ENCODE measurements around the gene MVB12B. TPM values are rescaled to one million over a fixed set of nuclear protein-coding genes. Genes with fewer than 3 reads are reported as not detected.

The MVB12B gene
- total and polyA plus RNA-seq, 2 of the 13 experiments (the other 11 are each of a cell fraction or from before 2014, with no cell fraction given): 12.1 to 30.1 TPM

DNA sequence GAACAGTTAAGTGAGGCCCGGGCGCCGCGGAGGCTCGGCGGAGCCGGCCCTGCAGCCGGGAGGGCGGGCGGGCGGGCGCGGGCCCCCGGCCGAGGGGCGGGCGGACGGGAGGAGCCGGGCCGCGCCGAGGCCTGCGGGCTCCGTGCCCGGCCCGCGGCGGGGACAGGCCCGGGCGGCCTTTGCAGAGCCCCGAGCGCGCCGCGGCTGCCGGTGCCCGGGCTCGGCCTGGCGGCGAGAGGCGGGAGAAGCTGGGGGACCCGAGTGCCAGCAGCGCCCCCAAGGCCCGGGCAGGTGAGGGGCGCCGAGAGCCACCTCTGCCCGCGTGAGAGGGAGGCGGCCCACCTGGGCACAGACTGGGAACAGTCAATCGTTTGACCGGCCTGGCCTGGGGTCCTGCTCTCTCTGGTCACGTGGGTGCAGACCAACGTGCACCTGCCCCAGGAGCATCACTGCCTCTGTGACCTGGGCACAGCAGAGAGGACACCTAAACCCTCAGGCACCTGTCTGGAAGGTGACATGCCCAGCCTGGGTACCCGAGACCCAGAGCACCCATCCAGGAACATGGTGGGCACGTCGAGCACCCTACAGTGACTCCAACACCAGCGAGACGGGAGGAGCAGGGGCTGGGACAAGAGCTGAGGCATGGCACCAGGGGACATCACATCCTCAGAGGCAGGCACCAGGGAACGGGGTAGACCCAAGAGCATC is 531 bp downstream of the MVB12B start (continued):
- TF ChIP-seq, protein P1, sequence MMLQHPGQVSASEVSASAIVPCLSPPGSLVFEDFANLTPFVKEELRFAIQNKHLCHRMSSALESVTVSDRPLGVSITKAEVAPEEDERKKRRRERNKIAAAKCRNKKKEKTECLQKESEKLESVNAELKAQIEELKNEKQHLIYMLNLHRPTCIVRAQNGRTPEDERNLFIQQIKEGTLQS (CRISPR knock-in tag; IDR thresholded peaks at IDR 0.05): no peak
- TF ChIP-seq, protein P2, sequence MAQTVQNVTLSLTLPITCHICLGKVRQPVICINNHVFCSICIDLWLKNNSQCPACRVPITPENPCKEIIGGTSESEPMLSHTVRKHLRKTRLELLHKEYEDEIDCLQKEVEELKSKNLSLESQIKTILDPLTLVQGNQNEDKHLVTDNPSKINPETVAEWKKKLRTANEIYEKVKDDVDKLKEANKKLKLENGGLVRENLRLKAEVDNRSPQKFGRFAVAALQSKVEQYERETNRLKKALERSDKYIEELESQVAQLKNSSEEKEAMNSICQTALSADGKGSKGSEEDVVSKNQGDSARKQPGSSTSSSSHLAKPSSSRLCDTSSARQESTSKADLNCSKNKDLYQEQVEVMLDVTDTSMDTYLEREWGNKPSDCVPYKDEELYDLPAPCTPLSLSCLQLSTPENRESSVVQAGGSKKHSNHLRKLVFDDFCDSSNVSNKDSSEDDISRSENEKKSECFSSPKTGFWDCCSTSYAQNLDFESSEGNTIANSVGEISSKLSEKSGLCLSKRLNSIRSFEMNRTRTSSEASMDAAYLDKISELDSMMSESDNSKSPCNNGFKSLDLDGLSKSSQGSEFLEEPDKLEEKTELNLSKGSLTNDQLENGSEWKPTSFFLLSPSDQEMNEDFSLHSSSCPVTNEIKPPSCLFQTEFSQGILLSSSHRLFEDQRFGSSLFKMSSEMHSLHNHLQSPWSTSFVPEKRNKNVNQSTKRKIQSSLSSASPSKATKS (CRISPR knock-in tag; IDR thresholded peaks at IDR 0.05): no peak
- TF ChIP-seq, protein P3, sequence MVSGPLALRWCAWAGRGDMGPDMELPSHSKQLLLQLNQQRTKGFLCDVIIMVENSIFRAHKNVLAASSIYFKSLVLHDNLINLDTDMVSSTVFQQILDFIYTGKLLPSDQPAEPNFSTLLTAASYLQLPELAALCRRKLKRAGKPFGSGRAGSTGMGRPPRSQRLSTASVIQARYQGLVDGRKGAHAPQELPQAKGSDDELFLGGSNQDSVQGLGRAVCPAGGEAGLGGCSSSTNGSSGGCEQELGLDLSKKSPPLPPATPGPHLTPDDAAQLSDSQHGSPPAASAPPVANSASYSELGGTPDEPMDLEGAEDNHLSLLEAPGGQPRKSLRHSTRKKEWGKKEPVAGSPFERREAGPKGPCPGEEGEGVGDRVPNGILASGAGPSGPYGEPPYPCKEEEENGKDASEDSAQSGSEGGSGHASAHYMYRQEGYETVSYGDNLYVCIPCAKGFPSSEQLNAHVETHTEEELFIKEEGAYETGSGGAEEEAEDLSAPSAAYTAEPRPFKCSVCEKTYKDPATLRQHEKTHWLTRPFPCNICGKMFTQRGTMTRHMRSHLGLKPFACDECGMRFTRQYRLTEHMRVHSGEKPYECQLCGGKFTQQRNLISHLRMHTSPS (CRISPR knock-in tag; IDR thresholded peaks at IDR 0.05; ENCODE audit: low read depth): peak; percentile 73; the same call in 1 of the 2 replicates
- TF ChIP-seq SALL1 (CRISPR knock-in tag; IDR thresholded peaks at IDR 0.05): peak; percentile 45; the same call in 1 of the 2 replicates
- TF ChIP-seq, protein P4, sequence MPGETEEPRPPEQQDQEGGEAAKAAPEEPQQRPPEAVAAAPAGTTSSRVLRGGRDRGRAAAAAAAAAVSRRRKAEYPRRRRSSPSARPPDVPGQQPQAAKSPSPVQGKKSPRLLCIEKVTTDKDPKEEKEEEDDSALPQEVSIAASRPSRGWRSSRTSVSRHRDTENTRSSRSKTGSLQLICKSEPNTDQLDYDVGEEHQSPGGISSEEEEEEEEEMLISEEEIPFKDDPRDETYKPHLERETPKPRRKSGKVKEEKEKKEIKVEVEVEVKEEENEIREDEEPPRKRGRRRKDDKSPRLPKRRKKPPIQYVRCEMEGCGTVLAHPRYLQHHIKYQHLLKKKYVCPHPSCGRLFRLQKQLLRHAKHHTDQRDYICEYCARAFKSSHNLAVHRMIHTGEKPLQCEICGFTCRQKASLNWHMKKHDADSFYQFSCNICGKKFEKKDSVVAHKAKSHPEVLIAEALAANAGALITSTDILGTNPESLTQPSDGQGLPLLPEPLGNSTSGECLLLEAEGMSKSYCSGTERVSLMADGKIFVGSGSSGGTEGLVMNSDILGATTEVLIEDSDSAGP (CRISPR knock-in tag; IDR thresholded peaks at IDR 0.05; ENCODE audit: borderline replicate concordance): peak; percentile 64; the same call in 1 of the 2 replicates
- no peak for TF ChIP-seq ZNF569 (CRISPR knock-in tag; IDR thresholded peaks at IDR 0.05; ENCODE audit: borderline replicate concordance)
- peak; percentile 47; the same call in 1 of the 2 replicates for TF ChIP-seq PHF8 (CRISPR knock-in tag; IDR thresholded peaks at IDR 0.05)
- TF ChIP-seq NKX3-1 (CRISPR knock-in tag; IDR thresholded peaks at IDR 0.05): no peak
- peak; percentile 88 for TF ChIP-seq ZFY (CRISPR knock-in tag; IDR thresholded peaks at IDR 0.05)
- TF ChIP-seq HOXA3 (CRISPR knock-in tag; IDR thresholded peaks at IDR 0.05): 0 out of 2 replicates have a peak, but pooled peaks have one; percentile 11
- 0 out of 2 replicates have a peak, but pooled peaks have one; percentile 35 for TF ChIP-seq ZNF766 (CRISPR knock-in tag; IDR thresholded peaks at IDR 0.05; ENCODE audit: borderline replicate concordance)
- TF ChIP-seq NFKB2 (CRISPR knock-in tag; IDR thresholded peaks at IDR 0.05; ENCODE audit: borderline replicate concordance): peak; percentile 78; the same call in 1 of the 2 replicates
- 0 out of 2 replicates have a peak, but pooled peaks have one; percentile 28 for TF ChIP-seq TBX2 (CRISPR knock-in tag; IDR thresholded peaks at IDR 0.05; ENCODE audit: borderline replicate concordance)
- TF ChIP-seq WIZ (CRISPR knock-in tag; IDR thresholded peaks at IDR 0.05): 0 out of 2 replicates have a peak, but pooled peaks have one; percentile 20
- TF ChIP-seq ZNF775 (CRISPR knock-in tag; IDR thresholded peaks at IDR 0.05; ENCODE audit: borderline replicate concordance): no peak
- peak; percentile 23 for TF ChIP-seq HNRNPLL (IDR thresholded peaks at IDR 0.05; ENCODE audit: low read depth, low read length, poor library complexity, severe bottlenecking)
- peak; percentile 52 for TF ChIP-seq ZNF781 (CRISPR knock-in tag; IDR thresholded peaks at IDR 0.05; ENCODE audit: borderline replicate concordance, not compliant biosample characterization)
